K562 (cell line): ENCODE results near the gene FAM167B. TPM values are rescaled to one million over a fixed set of nuclear protein-coding genes. Genes with fewer than 3 reads are reported as not detected.

ENCODE experiments used
- KHSRP ChIP-seq: fragments of 450-650 bp; IDR thresholded peaks from 2 replicates; pipeline ENCODE4 v1.6.1; 2017
- NR4A1 ChIP-seq, 2 experiments: fragments of 250-450 bp in 1 of 2; fragments of 450-650 bp in 1 of 2; sonication (Bioruptor Pico) in 1 of 2; IDR thresholded peaks; 2 replicates each; pipeline versions ENCODE4 v1.4.0 to v1.6.1; 2016 to 2020; ENCODE audit warnings: mild to moderate bottlenecking in 2 of 2, missing compliant biosample characterization in 1 of 2, missing genetic modification characterization in 1 of 2, moderate library complexity in 1 of 2
- SUPT5H ChIP-seq: fragments of 450-650 bp; IDR thresholded peaks from 2 replicates; pipeline ENCODE4 v1.6.1; 2016
- TBP ChIP-seq: optimal IDR thresholded peaks from 2 replicates; pipeline ENCODE3; 2011; ENCODE audit warnings: low read depth, low read length, improper control_type of control experiment
- polyA plus RNA-seq, 8 experiments: library from polyadenylated mRNA; depleted of rRNA in 4 of 8; stranded (reverse) in 5 of 8; unstranded in 3 of 8; fragments of >200 nt; fragmentation: Nextera tagmentation in 2 of 8; fragmentation: Illumina TruSeq in 1 of 8; extraction: Ambion mirVana in 2 of 8; extraction: Trizol in 1 of 8; gene quantifications; 2 replicates each; pipeline versions ENCODE4 v1.2.1 to v1.2.3, GENCODE V29; 2011 to 2014; ENCODE audit warnings: inconsistent platforms in 1 of 8, missing spikeins in 1 of 8
- total RNA-seq, 7 experiments: library from RNA; depleted of rRNA in 6 of 7; stranded (reverse); fragments of >200 nt in 6 of 7; fragmentation: Illumina TruSeq in 2 of 7; extraction: Trizol in 2 of 7; gene quantifications; 2 replicates each; pipeline versions ENCODE4 v1.2.1 to v1.2.3, GENCODE V29; 2011 to 2021; ENCODE audit warnings: low replicate concordance in 1 of 7
- TF ChIP-seq, protein P1 (sequence below): fragments of 450-650 bp; IDR thresholded peaks from 2 replicates; pipeline ENCODE4 v1.7.1; 2018; ENCODE audit warnings: mild to moderate bottlenecking, low read depth; ENCODE audit not compliant: partially characterized antibody
- TF ChIP-seq, protein P2 (sequence below): fragments of 450-650 bp; IDR thresholded peaks from 2 replicates; pipeline ENCODE4 v1.6.1; 2016; ENCODE audit warnings: low read depth
- TF ChIP-seq, protein P3 (sequence below), 3 experiments: fragments of 200-800 bp in 1 of 3; sonication (Bioruptor generic) in 1 of 3; sonication (generic) in 1 of 3; formaldehyde crosslinking in 1 of 3; IDR thresholded peaks; 2 replicates each; pipeline versions ENCODE4 v1.6.1 to v1.8.0; 2016 to 2022; ENCODE audit warnings: mild to moderate bottlenecking in 2 of 3, missing compliant biosample characterization in 2 of 3, missing genetic modification characterization in 2 of 3, missing genetic modification reagents in 1 of 3

Gene FAM167B
- total and polyA plus RNA-seq, 9 of the 15 experiments (the other 6 are each of a cell fraction or from before 2014, with no cell fraction given), result not detected

DNA sequence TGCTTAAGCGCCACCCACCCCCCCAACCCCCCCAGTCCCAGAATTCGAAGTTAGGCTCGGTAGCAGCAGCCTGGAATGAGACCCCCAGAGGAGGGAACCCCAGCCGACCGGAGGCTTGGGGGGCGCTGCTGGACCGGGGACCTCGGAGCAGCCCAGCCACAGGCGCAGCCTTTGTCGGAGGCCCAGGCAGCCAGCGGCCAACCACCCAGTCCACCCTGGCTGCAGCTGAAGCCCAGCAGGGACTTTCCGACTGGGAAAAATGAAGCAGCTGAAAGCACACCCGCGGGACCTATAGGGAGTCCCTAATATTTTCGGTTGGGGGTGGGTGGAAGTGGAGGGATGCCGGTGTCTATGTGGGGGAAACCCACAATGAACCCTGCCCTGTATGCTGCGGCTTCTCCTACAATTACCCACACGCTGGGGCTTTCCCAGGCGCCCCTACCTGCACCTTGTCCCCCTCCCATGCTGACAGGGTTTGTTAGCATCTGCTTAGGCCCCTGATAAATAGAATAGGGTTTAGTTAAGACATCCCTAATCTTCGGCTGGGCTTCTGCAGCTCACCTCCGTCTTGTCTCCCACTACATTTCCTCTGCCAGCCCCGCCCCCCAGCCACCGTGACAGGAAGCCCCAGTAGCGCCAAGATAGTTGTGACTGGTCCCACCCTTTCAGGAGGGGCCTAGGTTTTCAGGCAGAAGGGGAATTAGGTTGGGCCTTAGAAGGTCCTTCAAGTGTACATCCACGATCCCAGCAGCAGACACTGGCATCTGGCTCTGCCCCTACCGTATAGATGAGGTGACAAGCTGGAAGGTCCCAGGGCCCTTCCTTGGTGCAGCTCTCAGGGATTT is 45.8 kb upstream of the FAM167B start (continued):
- TF ChIP-seq, protein P1, sequence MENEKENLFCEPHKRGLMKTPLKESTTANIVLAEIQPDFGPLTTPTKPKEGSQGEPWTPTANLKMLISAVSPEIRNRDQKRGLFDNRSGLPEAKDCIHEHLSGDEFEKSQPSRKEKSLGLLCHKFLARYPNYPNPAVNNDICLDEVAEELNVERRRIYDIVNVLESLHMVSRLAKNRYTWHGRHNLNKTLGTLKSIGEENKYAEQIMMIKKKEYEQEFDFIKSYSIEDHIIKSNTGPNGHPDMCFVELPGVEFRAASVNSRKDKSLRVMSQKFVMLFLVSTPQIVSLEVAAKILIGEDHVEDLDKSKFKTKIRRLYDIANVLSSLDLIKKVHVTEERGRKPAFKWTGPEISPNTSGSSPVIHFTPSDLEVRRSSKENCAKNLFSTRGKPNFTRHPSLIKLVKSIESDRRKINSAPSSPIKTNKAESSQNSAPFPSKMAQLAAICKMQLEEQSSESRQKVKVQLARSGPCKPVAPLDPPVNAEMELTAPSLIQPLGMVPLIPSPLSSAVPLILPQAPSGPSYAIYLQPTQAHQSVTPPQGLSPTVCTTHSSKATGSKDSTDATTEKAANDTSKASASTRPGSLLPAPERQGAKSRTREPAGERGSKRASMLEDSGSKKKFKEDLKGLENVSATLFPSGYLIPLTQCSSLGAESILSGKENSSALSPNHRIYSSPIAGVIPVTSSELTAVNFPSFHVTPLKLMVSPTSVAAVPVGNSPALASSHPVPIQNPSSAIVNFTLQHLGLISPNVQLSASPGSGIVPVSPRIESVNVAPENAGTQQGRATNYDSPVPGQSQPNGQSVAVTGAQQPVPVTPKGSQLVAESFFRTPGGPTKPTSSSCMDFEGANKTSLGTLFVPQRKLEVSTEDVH, result peak; percentile 30
- TF ChIP-seq KHSRP, result no peak
- TF ChIP-seq, protein P2, sequence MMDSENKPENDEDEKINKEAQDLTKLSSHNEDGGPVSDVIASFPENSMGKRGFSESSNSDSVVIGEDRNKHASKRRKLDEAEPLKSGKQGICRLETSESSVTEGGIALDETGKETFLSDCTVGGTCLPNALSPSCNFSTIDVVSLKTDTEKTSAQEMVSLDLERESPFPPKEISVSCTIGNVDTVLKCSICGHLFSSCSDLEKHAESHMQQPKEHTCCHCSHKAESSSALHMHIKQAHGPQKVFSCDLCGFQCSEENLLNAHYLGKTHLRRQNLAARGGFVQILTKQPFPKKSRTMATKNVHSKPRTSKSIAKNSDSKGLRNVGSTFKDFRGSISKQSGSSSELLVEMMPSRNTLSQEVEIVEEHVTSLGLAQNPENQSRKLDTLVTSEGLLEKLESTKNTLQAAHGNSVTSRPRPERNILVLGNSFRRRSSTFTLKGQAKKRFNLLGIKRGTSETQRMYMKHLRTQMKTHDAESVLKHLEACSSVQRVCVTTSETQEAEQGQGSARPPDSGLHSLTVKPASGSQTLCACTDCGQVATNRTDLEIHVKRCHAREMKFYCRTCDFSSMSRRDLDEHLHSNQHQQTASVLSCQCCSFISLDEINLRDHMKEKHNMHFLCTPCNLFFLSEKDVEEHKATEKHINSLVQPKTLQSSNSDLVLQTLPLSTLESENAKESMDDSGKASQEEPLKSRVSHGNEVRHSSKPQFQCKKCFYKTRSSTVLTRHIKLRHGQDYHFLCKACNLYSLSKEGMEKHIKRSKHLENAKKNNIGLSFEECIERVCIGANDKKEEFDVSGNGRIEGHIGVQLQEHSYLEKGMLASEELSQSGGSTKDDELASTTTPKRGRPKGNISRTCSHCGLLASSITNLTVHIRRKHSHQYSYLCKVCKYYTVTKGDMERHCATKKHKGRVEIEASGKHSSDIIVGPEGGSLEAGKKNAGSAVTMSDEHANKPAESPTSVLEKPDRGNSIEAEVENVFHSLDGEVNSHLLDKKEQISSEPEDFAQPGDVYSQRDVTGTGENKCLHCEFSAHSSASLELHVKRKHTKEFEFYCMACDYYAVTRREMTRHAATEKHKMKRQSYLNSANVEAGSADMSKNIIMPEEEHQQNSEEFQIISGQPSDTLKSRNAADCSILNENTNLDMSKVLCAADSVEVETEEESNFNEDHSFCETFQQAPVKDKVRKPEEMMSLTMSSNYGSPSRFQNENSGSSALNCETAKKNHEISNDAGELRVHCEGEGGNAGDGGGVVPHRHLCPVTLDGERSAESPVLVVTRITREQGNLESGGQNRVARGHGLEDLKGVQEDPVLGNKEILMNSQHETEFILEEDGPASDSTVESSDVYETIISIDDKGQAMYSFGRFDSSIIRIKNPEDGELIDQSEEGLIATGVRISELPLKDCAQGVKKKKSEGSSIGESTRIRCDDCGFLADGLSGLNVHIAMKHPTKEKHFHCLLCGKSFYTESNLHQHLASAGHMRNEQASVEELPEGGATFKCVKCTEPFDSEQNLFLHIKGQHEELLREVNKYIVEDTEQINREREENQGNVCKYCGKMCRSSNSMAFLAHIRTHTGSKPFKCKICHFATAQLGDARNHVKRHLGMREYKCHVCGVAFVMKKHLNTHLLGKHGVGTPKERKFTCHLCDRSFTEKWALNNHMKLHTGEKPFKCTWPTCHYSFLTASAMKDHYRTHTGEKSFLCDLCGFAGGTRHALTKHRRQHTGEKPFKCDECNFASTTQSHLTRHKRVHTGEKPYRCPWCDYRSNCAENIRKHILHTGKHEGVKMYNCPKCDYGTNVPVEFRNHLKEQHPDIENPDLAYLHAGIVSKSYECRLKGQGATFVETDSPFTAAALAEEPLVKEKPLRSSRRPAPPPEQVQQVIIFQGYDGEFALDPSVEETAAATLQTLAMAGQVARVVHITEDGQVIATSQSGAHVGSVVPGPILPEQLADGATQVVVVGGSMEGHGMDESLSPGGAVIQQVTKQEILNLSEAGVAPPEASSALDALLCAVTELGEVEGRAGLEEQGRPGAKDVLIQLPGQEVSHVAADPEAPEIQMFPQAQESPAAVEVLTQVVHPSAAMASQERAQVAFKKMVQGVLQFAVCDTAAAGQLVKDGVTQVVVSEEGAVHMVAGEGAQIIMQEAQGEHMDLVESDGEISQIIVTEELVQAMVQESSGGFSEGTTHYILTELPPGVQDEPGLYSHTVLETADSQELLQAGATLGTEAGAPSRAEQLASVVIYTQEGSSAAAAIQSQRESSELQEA, result no peak
- TF ChIP-seq SUPT5H, result peak; percentile 58
- no peak for TF ChIP-seq NR4A1 (CRISPR knock-in tag; IDR thresholded peaks at IDR 0.05)
- TF ChIP-seq NR4A1 (tag; IDR thresholded peaks at IDR 0.05), result no peak
- TF ChIP-seq TBP, result peak; percentile 60
- TF ChIP-seq, protein P3, sequence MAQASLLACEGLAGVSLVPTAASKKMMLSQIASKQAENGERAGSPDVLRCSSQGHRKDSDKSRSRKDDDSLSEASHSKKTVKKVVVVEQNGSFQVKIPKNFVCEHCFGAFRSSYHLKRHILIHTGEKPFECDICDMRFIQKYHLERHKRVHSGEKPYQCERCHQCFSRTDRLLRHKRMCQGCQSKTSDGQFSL (CRISPR knock-in tag; IDR thresholded peaks at IDR 0.05), result peak; percentile 44; the same call in 1 of the 2 replicates
- TF ChIP-seq, protein P3 (tag; IDR thresholded peaks at IDR 0.05), result peak in 1 of 2 experiments; percentile 42; a peak in 1 of 4 replicates
